Immature natural killer cell (primary cell): ENCODE data around the gene ATPAF2. TPM values are rescaled to one million over a fixed set of nuclear protein-coding genes. Genes with fewer than 3 reads are reported as not detected.
A peak's percentile ranks its signal among the peaks of the same experiment; 100 is the strongest.

Source experiments
- DNase-seq, 3 donors: peaks; one replicate each; pipeline ENCODE4 v3.0.0; 2022; ENCODE audit warnings: mixed read lengths in 1 of 3
- H3K27ac Mint-ChIP-seq, 6 donors: one replicate each; pipeline ENCODE4 v1.8.0; 2020; ENCODE audit warnings: mixed read lengths in 6 of 6, mild to moderate bottlenecking in 5 of 6, inconsistent platforms in 4 of 6, moderate library complexity in 3 of 6
- H3K27me3 Mint-ChIP-seq, 3 donors: one replicate each; pipeline ENCODE4 v1.8.0; 2020 to 2021; ENCODE audit warnings: low read depth in 3 of 3, mild to moderate bottlenecking in 3 of 3, mixed read lengths in 3 of 3, moderate library complexity in 3 of 3, inconsistent platforms in 1 of 3
- H3K36me3 Mint-ChIP-seq, 3 donors: one replicate each; pipeline ENCODE4 v1.8.0; 2020; ENCODE audit warnings: mixed read lengths in 3 of 3, inconsistent platforms in 2 of 3, mild to moderate bottlenecking in 2 of 3
- H3K4me1 Mint-ChIP-seq, 2 donors: one replicate each; pipeline ENCODE4 v1.8.0; 2020; ENCODE audit warnings: inconsistent platforms in 2 of 2, mild to moderate bottlenecking in 2 of 2, mixed read lengths in 2 of 2, moderate library complexity in 1 of 2
- H3K4me3 Mint-ChIP-seq, 5 donors: one replicate each; pipeline ENCODE4 v1.8.0; 2020; ENCODE audit warnings: mild to moderate bottlenecking in 5 of 5, mixed read lengths in 5 of 5, inconsistent platforms in 3 of 5, moderate library complexity in 3 of 5
- H3K9me3 Mint-ChIP-seq, 6 donors: one replicate each; pipeline ENCODE4 v1.8.0; 2020; ENCODE audit warnings: mild to moderate bottlenecking in 6 of 6, mixed read lengths in 6 of 6, inconsistent platforms in 4 of 6, moderate library complexity in 3 of 6
- polyA plus RNA-seq, 3 donors: library from polyadenylated mRNA; unstranded; fragments of 300-500 nt; fragmentation: Illumina TruSeq; gene quantifications; one replicate each; pipeline ENCODE4 v1.2.3, GENCODE V29; 2021

The ATPAF2 gene
- polyA plus RNA-seq, 3 donors from 2014 or later, result 14.6 to 24.9 (median 21.3) TPM

DNA sequence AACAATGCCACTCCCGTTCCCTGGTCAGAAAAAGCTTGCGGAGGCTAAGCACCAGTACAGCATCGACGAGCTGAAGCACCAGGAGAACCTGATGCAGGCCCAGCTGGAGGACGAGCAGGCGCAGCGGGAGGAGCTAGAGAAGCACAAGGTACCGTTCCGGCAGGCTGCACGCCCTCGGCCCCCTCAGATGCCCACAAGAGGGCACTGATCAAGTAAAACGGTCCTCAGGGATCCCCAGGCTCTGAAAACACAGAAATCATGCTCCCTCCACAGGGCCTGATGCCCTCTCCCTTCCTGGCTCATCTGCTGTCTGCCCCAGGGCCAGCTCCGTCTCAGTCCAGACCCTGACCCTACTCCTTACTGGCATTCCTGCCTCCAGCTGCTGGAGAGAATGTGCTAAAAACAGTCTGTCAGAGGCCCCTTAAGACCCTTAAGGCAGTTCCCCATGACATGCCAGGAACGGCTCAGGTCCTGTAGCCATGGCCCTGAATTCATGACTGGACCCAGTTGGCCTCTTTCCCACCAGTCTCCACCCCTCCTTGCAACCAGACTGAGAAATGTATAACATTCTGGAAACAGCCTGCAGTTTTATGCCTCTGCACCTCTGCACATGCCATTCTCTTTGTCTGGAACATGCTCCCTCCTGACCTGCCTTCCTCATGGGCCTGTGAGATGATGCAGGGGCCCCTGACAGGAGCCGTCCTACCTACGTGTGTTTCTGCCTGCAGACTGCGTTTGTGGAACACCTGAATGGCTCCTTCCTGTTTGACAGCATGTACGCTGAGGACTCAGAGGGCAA, 44.5 kb downstream of the ATPAF2 start:
- Mint-ChIP-seq H3K4me1 (no peaks in the 10 kb centered on the region), H3K9me3 (no peaks in the 10 kb centered on the region), H3K27ac (no peak overlapping the region), H3K36me3 (no peaks in the 10 kb centered on the region), H3K27me3 (no peaks in the 10 kb centered on the region), H3K4me3 (no peak overlapping the region)
- DNase-seq, result no peak

DNA sequence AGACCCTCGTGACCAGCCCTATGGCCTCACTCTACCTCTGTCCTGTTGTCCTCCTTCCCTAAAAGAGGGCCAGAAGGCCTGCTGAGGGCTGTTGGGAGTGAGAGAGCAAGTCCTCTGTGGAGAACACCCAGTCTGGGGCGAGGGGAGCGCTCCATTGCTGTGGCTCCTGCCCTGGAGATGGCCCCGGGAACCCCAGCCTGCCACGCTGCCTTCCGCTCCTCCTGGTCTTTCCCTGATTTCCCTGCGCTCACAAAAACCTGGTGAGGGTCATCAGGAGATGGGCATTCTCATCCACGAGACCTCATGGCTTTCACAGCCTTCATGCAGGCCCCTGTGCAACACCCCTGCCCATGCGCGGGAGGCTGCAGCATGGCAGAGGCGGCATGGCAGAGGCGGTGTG, 45.1 kb downstream of the ATPAF2 start:
- no peaks in the 10 kb centered on the region for H3K4me1 Mint-ChIP-seq
- H3K4me3 Mint-ChIP-seq, result no peak overlapping the region
- no peaks in the 10 kb centered on the region for H3K36me3 Mint-ChIP-seq
- DNase-seq, result no peak
- no peak overlapping the region for H3K27ac Mint-ChIP-seq
- H3K27me3 Mint-ChIP-seq, result no peaks in the 10 kb centered on the region
- H3K9me3 Mint-ChIP-seq, result no peaks in the 10 kb centered on the region

- no peaks in the 10 kb centered on the region for H3K9me3 Mint-ChIP-seq
- no peak overlapping the region for H3K4me3 Mint-ChIP-seq
- no peaks in the 10 kb centered on the region for H3K27me3 Mint-ChIP-seq
- H3K4me1 Mint-ChIP-seq, result no peaks in the 10 kb centered on the region
- DNase-seq, result no peak
- H3K27ac Mint-ChIP-seq, result no peak overlapping the region
- no peaks in the 10 kb centered on the region for H3K36me3 Mint-ChIP-seq
Measured at GRCh38 chr17:17993366-17993765, 45.6 kb downstream of the ATPAF2 start.

- Mint-ChIP-seq H3K27ac (no peak overlapping the region), H3K27me3 (no peaks in the 10 kb centered on the region), H3K36me3 (no peaks in the 10 kb centered on the region), H3K4me3 (no peak overlapping the region), H3K4me1 (no peaks in the 10 kb centered on the region), H3K9me3 (no peaks in the 10 kb centered on the region)
- DNase-seq, result no peak
Measured at GRCh38 chr17:17990282-17990681, 48.7 kb downstream of the ATPAF2 start.

DNA sequence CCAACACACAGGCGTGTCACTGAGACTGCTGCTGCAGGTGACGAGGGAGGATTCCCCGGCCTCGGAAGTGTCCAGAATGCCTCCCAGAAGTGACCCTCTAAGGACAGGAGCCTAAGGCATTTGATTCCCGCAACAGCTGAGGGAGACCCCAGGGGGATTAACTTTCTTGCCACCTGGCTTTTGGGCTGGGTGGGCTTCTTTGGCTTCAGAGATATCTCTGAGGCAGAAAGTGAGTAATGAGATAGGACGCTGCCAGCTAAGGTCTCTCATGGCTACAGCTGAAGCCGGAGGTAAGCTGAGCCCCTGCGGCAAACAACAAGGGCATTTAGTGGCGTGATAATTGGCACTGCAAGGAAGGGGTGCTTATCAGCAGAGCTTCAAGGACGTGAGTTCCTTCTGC, 49.4 kb downstream of the ATPAF2 start:
- Mint-ChIP-seq H3K36me3 (no peaks in the 10 kb centered on the region), H3K4me3 (no peak overlapping the region), H3K27me3 (peaks cover 0 to 2% (median 0%) of the 10 kb centered on the region in 3 donors), H3K4me1 (no peaks in the 10 kb centered on the region), H3K9me3 (no peaks in the 10 kb centered on the region), H3K27ac (no peak overlapping the region)
- DNase-seq, result no peak

GRCh38 chr17:17989081-17989480, 49.9 kb downstream of the ATPAF2 start:
- H3K4me1 Mint-ChIP-seq, result no peaks in the 10 kb centered on the region
- H3K27ac Mint-ChIP-seq, result peak overlapping the region in 1 of 6 donors; percentile 0
- no peak for DNase-seq
- H3K9me3 Mint-ChIP-seq, result no peaks in the 10 kb centered on the region
- no peaks in the 10 kb centered on the region for H3K36me3 Mint-ChIP-seq
- peaks cover 0 to 2% (median 0%) of the 10 kb centered on the region in 3 donors for H3K27me3 Mint-ChIP-seq
- no peak overlapping the region for H3K4me3 Mint-ChIP-seq

DNA sequence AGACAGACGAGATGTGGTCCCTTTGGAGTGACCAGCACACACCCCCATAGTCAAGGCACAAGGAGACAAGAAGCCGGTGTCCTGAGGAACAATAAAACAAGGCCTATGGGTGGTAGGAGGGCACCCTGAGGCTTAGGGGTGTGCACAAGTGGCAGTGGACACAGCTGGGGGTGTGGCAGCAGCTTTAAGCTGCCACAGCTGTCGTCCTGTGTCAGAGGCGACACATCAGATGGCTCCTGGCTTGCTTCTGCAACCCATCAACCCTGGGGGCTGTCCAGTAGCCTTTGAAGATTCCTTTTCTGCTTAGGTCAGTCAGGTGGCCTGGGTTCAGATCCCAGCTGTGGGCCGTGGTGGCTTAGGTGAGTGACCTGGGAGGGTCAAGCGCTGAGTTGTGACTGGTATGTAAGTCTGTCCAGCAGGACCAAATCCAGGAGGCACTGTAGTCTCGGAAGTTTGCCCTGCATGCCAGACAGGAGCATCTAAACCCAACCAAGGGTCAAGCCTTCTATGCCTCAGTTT, 50.5 kb downstream of the ATPAF2 start:
- Mint-ChIP-seq H3K36me3 (no peaks in the 10 kb centered on the region), H3K27ac (no peak overlapping the region), H3K4me3 (no peak overlapping the region), H3K9me3 (no peaks in the 10 kb centered on the region), H3K27me3 (peaks cover 0 to 2% (median 0%) of the 10 kb centered on the region in 3 donors), H3K4me1 (no peaks in the 10 kb centered on the region)
- DNase-seq, result no peak

DNA sequence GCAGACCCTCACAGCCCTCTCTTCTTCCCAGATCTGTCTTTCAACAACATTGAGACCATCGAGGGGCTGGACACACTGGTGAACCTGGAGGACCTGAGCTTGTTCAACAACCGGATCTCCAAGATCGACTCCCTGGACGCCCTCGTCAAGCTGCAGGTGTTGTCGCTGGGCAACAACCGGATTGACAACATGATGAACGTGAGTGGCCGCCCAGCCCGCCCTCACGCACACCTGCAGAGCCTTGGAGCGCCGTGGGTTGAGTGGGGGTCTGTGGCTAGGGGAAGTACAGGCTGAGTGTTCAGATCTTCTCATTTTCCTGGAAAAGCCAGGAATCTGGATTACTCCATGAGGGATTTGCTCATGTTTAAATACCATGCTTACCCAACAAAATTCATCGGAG, 51.1 kb downstream of the ATPAF2 start:
- Mint-ChIP-seq H3K4me1 (no peaks in the 10 kb centered on the region), H3K27ac (no peak overlapping the region), H3K4me3 (no peak overlapping the region), H3K9me3 (no peaks in the 10 kb centered on the region), H3K27me3 (peaks cover 0 to 2% (median 0%) of the 10 kb centered on the region in 3 donors), H3K36me3 (no peaks in the 10 kb centered on the region)
- DNase-seq, result no peak

DNA sequence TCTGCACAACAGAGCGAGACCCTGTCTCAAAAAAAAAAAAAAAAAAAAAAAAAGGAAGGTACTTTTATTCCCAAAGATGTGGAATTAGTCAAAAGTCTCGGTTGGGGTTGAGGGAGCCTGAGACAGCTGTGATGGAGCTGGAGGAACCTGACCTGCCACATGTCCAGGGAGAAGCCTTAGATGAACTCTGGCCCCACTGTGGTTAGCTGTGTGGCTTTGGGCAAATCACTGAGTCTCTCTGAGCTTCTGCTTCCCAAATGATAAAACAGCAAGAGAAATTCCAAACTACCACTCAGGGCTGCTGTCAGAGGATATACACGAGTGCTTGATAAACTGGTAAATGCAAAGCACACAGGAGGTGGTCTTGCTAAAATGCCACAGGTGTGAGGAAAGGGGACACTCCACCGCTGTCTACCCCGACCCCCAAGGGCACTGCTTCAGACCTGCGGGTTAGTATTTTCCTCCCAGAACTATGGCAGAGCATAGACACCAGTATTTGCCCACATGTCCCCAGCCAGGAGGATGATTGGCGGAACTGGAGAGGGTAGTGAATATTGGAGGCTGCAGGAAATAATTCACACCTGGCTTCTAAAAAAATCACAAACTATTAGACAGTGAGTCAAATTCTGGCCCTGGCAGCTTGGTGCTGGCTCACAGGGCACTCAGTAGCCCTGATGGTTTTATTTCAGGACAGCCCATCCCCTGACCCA, 51.6 kb downstream of the ATPAF2 start:
- H3K36me3 Mint-ChIP-seq, result no peaks in the 10 kb centered on the region
- no peak for DNase-seq
- H3K4me3 Mint-ChIP-seq, result no peak overlapping the region
- H3K9me3 Mint-ChIP-seq, result no peaks in the 10 kb centered on the region
- H3K27me3 Mint-ChIP-seq, result peaks cover 0 to 2% (median 0%) of the 10 kb centered on the region in 3 donors
- no peak overlapping the region for H3K27ac Mint-ChIP-seq
- no peaks in the 10 kb centered on the region for H3K4me1 Mint-ChIP-seq

DNA sequence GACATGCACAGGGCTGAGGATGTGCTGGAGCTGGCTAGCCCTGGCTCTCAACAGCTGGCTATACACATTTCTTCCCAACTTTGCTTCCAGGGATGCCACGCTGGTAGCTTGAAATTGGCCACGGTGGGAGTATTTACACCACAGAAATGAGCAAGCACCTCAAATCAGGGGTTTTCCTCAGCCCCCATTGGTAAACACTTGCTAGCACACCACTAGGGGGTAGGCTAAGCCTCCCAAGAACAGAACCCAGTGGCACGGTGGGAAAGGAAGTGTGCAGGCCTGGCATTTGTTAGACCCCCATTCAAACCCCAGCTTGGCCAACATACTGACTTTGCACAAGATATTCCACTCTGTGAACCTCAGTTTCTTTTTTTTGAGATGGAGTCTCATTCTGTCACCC, 53.4 kb downstream of the ATPAF2 start:
- H3K4me1 Mint-ChIP-seq, result no peaks in the 10 kb centered on the region
- no peak overlapping the region for H3K27ac Mint-ChIP-seq
- DNase-seq, result no peak
- no peaks in the 10 kb centered on the region for H3K9me3 Mint-ChIP-seq
- H3K27me3 Mint-ChIP-seq, result peaks cover 0 to 2% (median 0%) of the 10 kb centered on the region in 3 donors
- no peaks in the 10 kb centered on the region for H3K36me3 Mint-ChIP-seq
- no peak overlapping the region for H3K4me3 Mint-ChIP-seq

DNA sequence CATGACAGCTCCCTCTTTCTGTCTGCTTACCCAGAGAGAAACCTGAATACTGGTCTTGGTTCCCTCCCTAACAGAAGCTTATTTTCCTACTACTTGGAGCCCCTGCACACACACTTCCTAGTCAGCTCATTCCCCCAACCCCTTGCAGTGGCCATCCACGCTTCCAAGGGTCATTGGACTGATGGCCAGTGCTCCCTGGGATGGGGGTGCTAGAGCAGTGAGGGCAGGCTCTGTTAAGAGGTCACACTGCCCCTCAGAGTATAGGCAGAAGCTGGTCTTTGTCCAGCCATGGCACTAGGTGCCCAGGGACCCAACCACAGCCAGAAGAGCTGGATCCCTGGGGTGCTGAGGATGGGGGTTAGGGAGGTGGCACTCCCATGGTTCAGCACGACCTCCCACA, 53.8 kb downstream of the ATPAF2 start:
- Mint-ChIP-seq H3K4me1 (no peaks in the 10 kb centered on the region), H3K27me3 (peaks cover 0 to 2% (median 0%) of the 10 kb centered on the region in 3 donors), H3K27ac (no peak overlapping the region), H3K9me3 (no peaks in the 10 kb centered on the region), H3K4me3 (no peak overlapping the region), H3K36me3 (no peaks in the 10 kb centered on the region)
- DNase-seq, result no peak

DNA sequence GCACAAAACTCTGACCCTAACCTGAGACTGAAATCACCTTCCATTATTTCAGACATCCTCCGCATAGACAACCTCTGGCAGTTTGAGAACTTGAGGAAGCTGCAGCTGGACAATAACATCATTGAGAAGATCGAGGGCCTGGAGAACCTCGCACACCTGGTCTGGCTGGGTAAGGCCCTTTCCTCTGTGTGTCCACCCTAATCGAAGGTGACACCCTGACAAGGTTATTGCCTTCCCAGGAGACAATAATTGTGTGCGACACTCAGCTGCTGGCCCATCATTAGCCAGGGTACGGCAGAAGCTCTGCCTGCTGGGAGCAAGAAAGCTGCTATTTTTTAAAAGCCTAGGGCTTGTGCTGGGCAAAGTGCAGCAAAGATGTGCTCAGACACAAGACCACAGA, 55.2 kb downstream of the ATPAF2 start:
- Mint-ChIP-seq H3K27ac (no peak overlapping the region), H3K4me1 (no peaks in the 10 kb centered on the region), H3K27me3 (peaks cover 0 to 2% (median 0%) of the 10 kb centered on the region in 3 donors), H3K9me3 (no peaks in the 10 kb centered on the region), H3K36me3 (no peaks in the 10 kb centered on the region), H3K4me3 (no peak overlapping the region)
- no peak for DNase-seq

- Mint-ChIP-seq H3K4me1 (no peaks in the 10 kb centered on the region), H3K9me3 (no peaks in the 10 kb centered on the region), H3K27me3 (peaks cover 0 to 2% (median 0%) of the 10 kb centered on the region in 3 donors), H3K36me3 (no peaks in the 10 kb centered on the region), H3K4me3 (no peak overlapping the region), H3K27ac (no peak overlapping the region)
- no peak for DNase-seq
Measured at GRCh38 chr17:17983376-17983775, 55.6 kb downstream of the ATPAF2 start.

DNA sequence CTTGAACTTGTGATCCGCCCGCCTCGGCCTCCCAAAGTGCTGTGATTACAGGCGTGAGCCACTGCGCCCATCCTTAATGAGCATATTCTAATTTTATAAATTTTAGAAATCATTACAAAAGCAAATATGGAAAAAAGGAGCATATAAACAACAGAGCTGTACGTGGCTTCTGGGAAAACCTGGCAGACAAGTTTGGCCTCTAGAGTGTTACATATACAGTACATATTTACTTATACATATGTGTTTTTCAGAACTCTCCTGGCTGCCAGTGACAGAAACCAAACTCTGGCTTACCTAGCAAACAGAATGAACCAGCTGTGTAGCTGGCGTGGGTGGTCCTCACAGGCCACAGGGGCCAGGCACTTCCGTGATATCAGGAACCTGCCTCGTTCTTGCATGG, 56.2 kb downstream of the ATPAF2 start:
- H3K27me3 Mint-ChIP-seq, result peaks cover 0 to 2% (median 0%) of the 10 kb centered on the region in 3 donors
- DNase-seq, result no peak
- H3K4me1 Mint-ChIP-seq, result no peaks in the 10 kb centered on the region
- no peak overlapping the region for H3K4me3 Mint-ChIP-seq
- H3K9me3 Mint-ChIP-seq, result no peaks in the 10 kb centered on the region
- no peak overlapping the region for H3K27ac Mint-ChIP-seq
- H3K36me3 Mint-ChIP-seq, result no peaks in the 10 kb centered on the region
